Astrocyte of the spinal cord (primary cell): ENCODE results near the gene ALK.
"Not testable (repeated sequence)": the region's sequence is repeated elsewhere in the genome, so short reads cannot be mapped to it uniquely, and the experiment has no call there.

Source experiments
- DNase-seq: peaks from one replicate; pipeline ENCODE4 v3.0.0; 2011; ENCODE audit warnings: low read depth, low spot score
- H3K4me3 ChIP-seq: 2 replicates; pipeline ENCODE4 v1.5.1; 2011; ENCODE audit warnings: low read depth, mild to moderate bottlenecking, low read length, moderate library complexity
- in situ Hi-C: cut with HindIII; loops from 2 replicates; pipeline ENCODE4 v1.10.0; 2017; ENCODE audit warnings: low sequenced_read_pairs
- TF ChIP-seq, protein P1 (sequence below): IDR thresholded peaks from 2 replicates; pipeline ENCODE4 v1.5.1; 2012; ENCODE audit warnings: low read depth, mild to moderate bottlenecking, low read length, inconsistent platforms

ALK gene

DNA sequence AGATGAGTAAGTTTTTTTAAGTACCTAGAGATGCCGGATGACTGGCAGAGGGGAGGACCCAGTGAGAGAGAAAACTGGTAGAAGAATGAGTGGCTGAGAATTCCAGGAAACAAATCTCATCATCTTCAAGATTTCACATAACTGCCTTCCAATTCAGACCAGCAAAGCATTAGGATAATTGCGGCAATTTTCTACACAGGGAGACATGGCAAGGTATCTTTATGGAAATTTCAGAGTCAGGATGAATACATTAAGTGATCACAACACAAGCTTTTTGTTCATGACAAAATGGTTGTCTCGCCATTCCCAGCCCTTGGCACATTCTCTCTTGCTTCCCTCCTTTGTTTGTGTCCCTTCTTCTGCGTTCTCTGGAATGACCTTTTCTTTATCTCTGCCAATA lies 82.1 kb downstream of the ALK start:
- DNase-seq: no peak
- in situ Hi-C loops: no loop called here
- no peak overlapping the region for H3K4me3 ChIP-seq
- TF ChIP-seq, protein P1, sequence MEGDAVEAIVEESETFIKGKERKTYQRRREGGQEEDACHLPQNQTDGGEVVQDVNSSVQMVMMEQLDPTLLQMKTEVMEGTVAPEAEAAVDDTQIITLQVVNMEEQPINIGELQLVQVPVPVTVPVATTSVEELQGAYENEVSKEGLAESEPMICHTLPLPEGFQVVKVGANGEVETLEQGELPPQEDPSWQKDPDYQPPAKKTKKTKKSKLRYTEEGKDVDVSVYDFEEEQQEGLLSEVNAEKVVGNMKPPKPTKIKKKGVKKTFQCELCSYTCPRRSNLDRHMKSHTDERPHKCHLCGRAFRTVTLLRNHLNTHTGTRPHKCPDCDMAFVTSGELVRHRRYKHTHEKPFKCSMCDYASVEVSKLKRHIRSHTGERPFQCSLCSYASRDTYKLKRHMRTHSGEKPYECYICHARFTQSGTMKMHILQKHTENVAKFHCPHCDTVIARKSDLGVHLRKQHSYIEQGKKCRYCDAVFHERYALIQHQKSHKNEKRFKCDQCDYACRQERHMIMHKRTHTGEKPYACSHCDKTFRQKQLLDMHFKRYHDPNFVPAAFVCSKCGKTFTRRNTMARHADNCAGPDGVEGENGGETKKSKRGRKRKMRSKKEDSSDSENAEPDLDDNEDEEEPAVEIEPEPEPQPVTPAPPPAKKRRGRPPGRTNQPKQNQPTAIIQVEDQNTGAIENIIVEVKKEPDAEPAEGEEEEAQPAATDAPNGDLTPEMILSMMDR: no peak

DNA sequence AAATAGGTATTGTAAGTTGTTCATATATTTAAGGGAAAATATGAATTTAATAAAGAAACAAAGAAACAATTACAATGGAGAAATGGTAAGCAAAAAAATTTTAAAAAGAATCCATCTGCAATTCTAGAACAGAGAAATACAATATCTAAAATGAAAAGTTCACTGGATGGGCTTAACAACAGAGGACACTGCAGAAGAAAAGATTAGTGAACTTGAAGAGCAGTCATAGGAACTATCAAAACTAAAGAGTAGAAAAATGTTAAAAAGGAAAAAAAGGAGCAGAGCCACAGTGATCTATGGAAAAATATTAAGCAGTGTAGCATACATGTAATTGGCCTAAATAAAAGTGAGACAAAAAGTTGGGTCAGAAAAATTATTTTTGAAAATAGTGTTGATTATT lies 83.5 kb downstream of the ALK start:
- TF ChIP-seq, protein P1: no peak
- no peak overlapping the region for H3K4me3 ChIP-seq
- in situ Hi-C loops: no loop called here
- DNase-seq: no peak

DNA sequence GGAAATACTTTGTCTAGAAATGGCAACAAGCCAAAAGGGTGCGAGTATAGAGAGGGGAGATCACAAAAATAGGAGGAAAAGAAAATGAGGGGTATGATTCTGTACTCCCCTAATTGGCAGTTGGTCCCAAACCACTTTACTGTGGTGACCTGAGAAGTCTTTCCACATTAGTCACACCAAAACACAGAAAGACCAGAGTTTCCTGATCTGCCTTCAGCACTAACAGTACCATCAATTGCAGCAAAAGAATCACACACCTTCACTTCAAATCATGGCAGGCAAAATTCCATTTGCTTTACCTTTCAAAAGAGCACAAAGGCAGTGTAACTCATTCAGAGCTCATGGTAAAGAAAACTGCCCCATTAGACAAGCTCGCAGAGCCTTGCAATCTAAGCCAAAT lies 86.8 kb downstream of the ALK start:
- in situ Hi-C loops: no loop called here
- peak; percentile 27 for DNase-seq
- H3K4me3 ChIP-seq: no peak overlapping the region
- TF ChIP-seq, protein P1: no peak

- in situ Hi-C loops: no loop called here
- H3K4me3 ChIP-seq: no peak overlapping the region
- TF ChIP-seq, protein P1: no peak
- no peak for DNase-seq
These were observed 87.3 kb downstream of the ALK start for GRCh38 chr2:29834036-29834540.

- in situ Hi-C loops: no loop called here
These were observed 89.8 kb downstream of the ALK start for GRCh38 chr2:29831560-29831959.

DNA sequence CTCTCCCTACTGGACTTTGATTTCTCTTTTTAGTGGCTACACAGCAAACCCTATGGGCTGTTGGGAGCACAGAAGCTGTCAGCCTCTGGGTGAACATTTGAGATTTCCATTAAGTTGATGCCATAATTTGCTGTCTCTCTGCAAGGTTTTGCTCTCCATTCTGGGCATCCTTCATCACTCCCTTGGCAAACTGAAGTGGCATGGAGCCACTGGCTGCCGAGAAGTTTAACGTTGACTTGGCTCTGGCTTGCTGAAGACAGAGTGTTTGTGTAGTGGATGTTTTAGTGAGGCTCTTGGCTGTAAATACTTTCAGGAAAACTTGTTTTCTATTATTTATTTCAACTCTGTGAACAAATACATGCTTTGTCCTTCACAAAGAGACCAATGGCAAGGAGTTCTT lies 91.5 kb downstream of the ALK start:
- TF ChIP-seq, protein P1: no peak
- H3K4me3 ChIP-seq: no peak overlapping the region
- in situ Hi-C loops: no loop called here
- no peak for DNase-seq

More at GRCh38 chr2:29831560-29831959, 89.8 kb downstream of the ALK start:
- no peak overlapping the region for H3K4me3 ChIP-seq
- TF ChIP-seq, protein P1: no peak
- DNase-seq: no peak

- in situ Hi-C loops, H3K4me3 ChIP-seq, DNase-seq: not testable (repeated sequence)
- TF ChIP-seq, protein P1: peak; percentile 11
These were observed 97.2 kb downstream of the ALK start for GRCh38 chr2:29824145-29824544.
